ENCODE data around the gene LAMTOR5.

DNA sequence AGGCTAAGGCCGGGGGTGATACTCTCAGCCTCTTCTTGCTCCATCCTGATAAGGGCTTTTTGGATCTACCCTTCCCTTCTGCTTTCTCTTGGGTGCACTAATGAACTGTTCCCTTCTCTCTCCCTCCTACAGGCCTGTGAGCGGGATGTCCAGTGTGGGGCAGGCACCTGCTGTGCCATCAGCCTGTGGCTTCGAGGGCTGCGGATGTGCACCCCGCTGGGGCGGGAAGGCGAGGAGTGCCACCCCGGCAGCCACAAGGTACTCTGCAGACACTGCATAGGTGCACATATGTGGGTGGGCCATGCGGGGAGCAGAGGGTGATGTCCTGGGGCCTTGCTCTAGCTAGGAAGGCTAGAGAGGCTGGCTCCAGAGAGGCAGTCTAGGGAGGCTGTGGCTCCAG lies 46.3 kb upstream of the LAMTOR5 start:
- TF ChIP-seq EP300 (IDR thresholded peaks at IDR 0.05) (no peak), CTCF (IDR thresholded peaks at IDR 0.05) (no peak)
